ENCODE measurements around the gene OPCML. TPM values are rescaled to one million over a fixed set of nuclear protein-coding genes. Genes with fewer than 3 reads are reported as not detected.
A peak's percentile ranks its signal among the peaks of the same experiment; 100 is the strongest.

The OPCML gene
- total and polyA plus RNA-seq, 2 experiments from 2014 or later, result 0.21 to 0.51 TPM

GRCh38 chr11:133425245-133425644 lies 107.1 kb downstream of the OPCML start:
- no peak for TF ChIP-seq CTCF (IDR thresholded peaks at IDR 0.05; ENCODE audit: low read depth, low read length)
- H3K27ac ChIP-seq, result no peak overlapping the region
- no peaks in the 10 kb centered on the region for H3K27me3 ChIP-seq

GRCh38 chr11:133418218-133418617 lies 114.1 kb downstream of the OPCML start:
- DNase-seq (ENCODE audit: low read depth in 1 of 2, low spot score in 1 of 2), result no peak
- H3K9me3 ChIP-seq (ENCODE audit: low read depth), result no peaks in the 10 kb centered on the region
- no peak overlapping the region for H3K4me3 ChIP-seq
- no peak overlapping the region for H3K27ac ChIP-seq
- no peaks in the 10 kb centered on the region for H3K4me1 ChIP-seq (ENCODE audit: low read depth)
- TF ChIP-seq CTCF (IDR thresholded peaks at IDR 0.05; ENCODE audit: low read depth, low read length), result no peak
- H3K27me3 ChIP-seq, result no peaks in the 10 kb centered on the region
- H3K36me3 ChIP-seq, result no peaks in the 10 kb centered on the region

More at GRCh38 chr11:133425245-133425644, 107.1 kb downstream of the OPCML start:
- no peaks in the 10 kb centered on the region for H3K36me3 ChIP-seq
- DNase-seq (ENCODE audit: low read depth in 1 of 2, low spot score in 1 of 2), result no peak
- peaks cover 14% of the 10 kb centered on the region for H3K4me1 ChIP-seq (ENCODE audit: low read depth)
- no peak overlapping the region for H3K4me3 ChIP-seq
- no peaks in the 10 kb centered on the region for H3K9me3 ChIP-seq (ENCODE audit: low read depth)

GRCh38 chr11:133414506-133414905 lies 117.8 kb downstream of the OPCML start:
- H3K4me1 ChIP-seq (ENCODE audit: low read depth), result peaks cover 8% of the 10 kb centered on the region
- H3K27ac ChIP-seq, result no peak overlapping the region

GRCh38 chr11:133413703-133414102 lies 118.6 kb downstream of the OPCML start:
- Histone ChIP-seq H3K4me3 (no peak overlapping the region), H3K27me3 (no peaks in the 10 kb centered on the region), H3K4me1 (ENCODE audit: low read depth) (peaks cover 12% of the 10 kb centered on the region), H3K36me3 (no peaks in the 10 kb centered on the region), H3K9me3 (ENCODE audit: low read depth) (no peaks in the 10 kb centered on the region), H3K27ac (no peak overlapping the region)
- no peak for TF ChIP-seq CTCF (IDR thresholded peaks at IDR 0.05; ENCODE audit: low read depth, low read length)
- no peak for DNase-seq (ENCODE audit: low read depth in 1 of 2, low spot score in 1 of 2)

More at GRCh38 chr11:133414506-133414905, 117.8 kb downstream of the OPCML start:
- DNase-seq (ENCODE audit: low read depth in 1 of 2, low spot score in 1 of 2), result no peak
- Histone ChIP-seq H3K36me3 (no peaks in the 10 kb centered on the region), H3K9me3 (ENCODE audit: low read depth) (no peaks in the 10 kb centered on the region), H3K4me3 (no peak overlapping the region), H3K27me3 (no peaks in the 10 kb centered on the region)
- TF ChIP-seq CTCF (IDR thresholded peaks at IDR 0.05; ENCODE audit: low read depth, low read length), result no peak

GRCh38 chr11:133409799-133410198 lies 122.5 kb downstream of the OPCML start:
- no peak for TF ChIP-seq CTCF (IDR thresholded peaks at IDR 0.05; ENCODE audit: low read depth, low read length)
- H3K27me3 ChIP-seq, result no peaks in the 10 kb centered on the region

GRCh38 chr11:133408936-133409335 lies 123.4 kb downstream of the OPCML start:
- DNase-seq (ENCODE audit: low read depth in 1 of 2, low spot score in 1 of 2), result no peak
- no peak overlapping the region for H3K4me3 ChIP-seq
- peaks cover 12% of the 10 kb centered on the region for H3K4me1 ChIP-seq (ENCODE audit: low read depth)
- no peaks in the 10 kb centered on the region for H3K9me3 ChIP-seq (ENCODE audit: low read depth)
- no peak overlapping the region for H3K27ac ChIP-seq
- no peaks in the 10 kb centered on the region for H3K27me3 ChIP-seq
- no peaks in the 10 kb centered on the region for H3K36me3 ChIP-seq
- TF ChIP-seq CTCF (IDR thresholded peaks at IDR 0.05; ENCODE audit: low read depth, low read length), result no peak

More at GRCh38 chr11:133409799-133410198, 122.5 kb downstream of the OPCML start:
- no peaks in the 10 kb centered on the region for H3K9me3 ChIP-seq (ENCODE audit: low read depth)
- H3K27ac ChIP-seq, result no peak overlapping the region
- no peak overlapping the region for H3K4me3 ChIP-seq
- H3K36me3 ChIP-seq, result no peaks in the 10 kb centered on the region
- DNase-seq (ENCODE audit: low read depth in 1 of 2, low spot score in 1 of 2), result peak in 1 of 2 donors; percentile 66
- peaks cover 12% of the 10 kb centered on the region for H3K4me1 ChIP-seq (ENCODE audit: low read depth)

Measured in cardiac muscle cell (in vitro differentiated cells and primary cell).